Fibroblast of lung (primary cell): ENCODE data around the gene ANKS1B. TPM values are rescaled to one million over a fixed set of nuclear protein-coding genes. Genes with fewer than 3 reads are reported as not detected.

ENCODE experiments used
- DNase-seq, 2 donors: peaks; one replicate each; pipeline versions ENCODE4 v3.0.0 to v3.0.0-alpha.2; 2010; ENCODE audit warnings: low read depth in 2 of 2
- H2AFZ ChIP-seq: 2 replicates; pipeline ENCODE4 v1.5.1; 2012; ENCODE audit warnings: low read length, control low read depth, inconsistent platforms
- H3K27ac ChIP-seq: 2 replicates; pipeline ENCODE4 v1.5.1; 2011; ENCODE audit warnings: low read length, control low read depth; ENCODE audit not compliant: insufficient read depth
- H3K27me3 ChIP-seq: 2 replicates; pipeline ENCODE4 v1.5.1; 2011; ENCODE audit warnings: mild to moderate bottlenecking, low read length; ENCODE audit not compliant: control insufficient read depth, insufficient read depth
- H3K36me3 ChIP-seq: 2 replicates; pipeline ENCODE4 v1.5.1; 2011; ENCODE audit warnings: low read length; ENCODE audit not compliant: control insufficient read depth, insufficient read depth
- H3K4me1 ChIP-seq: 2 replicates; pipeline ENCODE4 v1.5.1; 2011; ENCODE audit warnings: low read length; ENCODE audit not compliant: control insufficient read depth, insufficient read depth; ENCODE audit errors: extremely low read depth
- H3K4me2 ChIP-seq: 2 replicates; pipeline ENCODE4 v1.5.1; 2011; ENCODE audit warnings: low read length, control low read depth; ENCODE audit not compliant: insufficient read depth; ENCODE audit errors: extremely low read depth
- H3K4me3 ChIP-seq, 4 experiments: fragments of 200-600 bp in 1 of 4; sonication (generic) in 1 of 4; replicated peaks in 1 of 4; 2 replicates each; pipeline ENCODE4 v1.5.1; 2011 to 2016; ENCODE audit warnings: low read length in 4 of 4, low read depth in 3 of 4, mild to moderate bottlenecking in 3 of 4, control low read depth in 2 of 4, inconsistent platforms in 1 of 4, mixed read lengths in 1 of 4; ENCODE audit not compliant: insufficient read depth in 1 of 4; ENCODE audit errors: control extremely low read depth in 1 of 4
- H3K79me2 ChIP-seq: 2 replicates; pipeline ENCODE4 v1.5.1; 2012; ENCODE audit warnings: mild to moderate bottlenecking, low read length, inconsistent platforms; ENCODE audit not compliant: control insufficient read depth, insufficient read depth
- H3K9ac ChIP-seq: 2 replicates; pipeline ENCODE4 v1.5.1; 2011; ENCODE audit warnings: mild to moderate bottlenecking, low read length, control low read depth; ENCODE audit not compliant: insufficient read depth
- H3K9me3 ChIP-seq: 2 replicates; pipeline ENCODE4 v1.5.1; 2012; ENCODE audit warnings: low read depth, low read length; ENCODE audit not compliant: control insufficient read depth, insufficient read depth
- H4K20me1 ChIP-seq: 2 replicates; pipeline ENCODE4 v1.5.1; 2011; ENCODE audit warnings: low read length; ENCODE audit not compliant: control insufficient read depth, insufficient read depth; ENCODE audit errors: extremely low read depth
- EZH2 ChIP-seq: IDR thresholded peaks from 2 replicates; pipeline ENCODE4 v1.5.1; 2012; ENCODE audit warnings: low read length, control low read depth, mild to moderate bottlenecking; ENCODE audit errors: missing control alignments
- polyA plus RNA-seq, 2 donors: library from polyadenylated mRNA; depleted of rRNA in 1 of 2; stranded (reverse) in 1 of 2; unstranded in 1 of 2; fragments of >200 nt; gene quantifications; 2 replicates each; pipeline ENCODE4 v1.2.1, GENCODE V29; 2011 to 2012; ENCODE audit warnings: missing spikeins in 1 of 2
- total RNA-seq: library from RNA; depleted of rRNA; stranded (reverse); fragments of >200 nt; gene quantifications from 2 replicates; pipeline ENCODE4 v1.2.1, GENCODE V29; 2014
- TF ChIP-seq, protein P1 (sequence below), 2 donors: IDR thresholded peaks in 1 of 2; conservative IDR thresholded peaks in 1 of 2; 1 replicate in 1 of 2; 2 replicates in 1 of 2; pipeline ENCODE4 v1.5.1; 2011 to 2012; ENCODE audit warnings: low read length in 2 of 2, control low read depth in 1 of 2, inconsistent platforms in 1 of 2, low read depth in 1 of 2, mild to moderate bottlenecking in 1 of 2

ANKS1B gene
- total and polyA plus RNA-seq, 2 donors (not counting 1 experiment from before 2014, with no cell fraction given), result 0.11 to 0.83 TPM

GRCh38 chr12:100026241-100026640 lies 41.5 kb upstream of the ANKS1B start:
- Histone ChIP-seq H3K27ac (no peak overlapping the region), H3K79me2 (no peaks in the 10 kb centered on the region), H3K4me2 (no peak overlapping the region), H3K4me1 (no peaks in the 10 kb centered on the region), H3K9me3 (no peaks in the 10 kb centered on the region), H2AFZ (no peak overlapping the region), H3K9ac (no peak overlapping the region), H3K36me3 (no peaks in the 10 kb centered on the region), H3K4me3 (no peak overlapping the region), H3K27me3 (no peaks in the 10 kb centered on the region), H4K20me1 (no peaks in the 10 kb centered on the region)
- no peak for TF ChIP-seq EZH2
- TF ChIP-seq, protein P1, sequence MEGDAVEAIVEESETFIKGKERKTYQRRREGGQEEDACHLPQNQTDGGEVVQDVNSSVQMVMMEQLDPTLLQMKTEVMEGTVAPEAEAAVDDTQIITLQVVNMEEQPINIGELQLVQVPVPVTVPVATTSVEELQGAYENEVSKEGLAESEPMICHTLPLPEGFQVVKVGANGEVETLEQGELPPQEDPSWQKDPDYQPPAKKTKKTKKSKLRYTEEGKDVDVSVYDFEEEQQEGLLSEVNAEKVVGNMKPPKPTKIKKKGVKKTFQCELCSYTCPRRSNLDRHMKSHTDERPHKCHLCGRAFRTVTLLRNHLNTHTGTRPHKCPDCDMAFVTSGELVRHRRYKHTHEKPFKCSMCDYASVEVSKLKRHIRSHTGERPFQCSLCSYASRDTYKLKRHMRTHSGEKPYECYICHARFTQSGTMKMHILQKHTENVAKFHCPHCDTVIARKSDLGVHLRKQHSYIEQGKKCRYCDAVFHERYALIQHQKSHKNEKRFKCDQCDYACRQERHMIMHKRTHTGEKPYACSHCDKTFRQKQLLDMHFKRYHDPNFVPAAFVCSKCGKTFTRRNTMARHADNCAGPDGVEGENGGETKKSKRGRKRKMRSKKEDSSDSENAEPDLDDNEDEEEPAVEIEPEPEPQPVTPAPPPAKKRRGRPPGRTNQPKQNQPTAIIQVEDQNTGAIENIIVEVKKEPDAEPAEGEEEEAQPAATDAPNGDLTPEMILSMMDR (conservative IDR thresholded peaks at IDR 0.05 in 1 of 2, IDR thresholded peaks at IDR 0.05 in 1 of 2; ENCODE audit: low read depth in 1 of 2, low read length in 2 of 2), result no peak
- no peak for DNase-seq

GRCh38 chr12:100024974-100025555 lies 40.3 kb upstream of the ANKS1B start:
- no peak overlapping the region for H3K9ac ChIP-seq
- H3K79me2 ChIP-seq, result no peaks in the 10 kb centered on the region
- no peak overlapping the region for H3K4me3 ChIP-seq
- no peak overlapping the region for H3K4me2 ChIP-seq
- no peaks in the 10 kb centered on the region for H4K20me1 ChIP-seq
- no peak for TF ChIP-seq EZH2
- TF ChIP-seq, protein P1 (conservative IDR thresholded peaks at IDR 0.05 in 1 of 2, IDR thresholded peaks at IDR 0.05 in 1 of 2; ENCODE audit: low read depth in 1 of 2, low read length in 2 of 2), result no peak
- no peaks in the 10 kb centered on the region for H3K36me3 ChIP-seq
- H3K27me3 ChIP-seq, result no peaks in the 10 kb centered on the region
- H3K27ac ChIP-seq, result no peak overlapping the region
- no peak for DNase-seq
- H3K4me1 ChIP-seq, result no peaks in the 10 kb centered on the region
- H2AFZ ChIP-seq, result no peak overlapping the region
- H3K9me3 ChIP-seq, result no peaks in the 10 kb centered on the region

DNA sequence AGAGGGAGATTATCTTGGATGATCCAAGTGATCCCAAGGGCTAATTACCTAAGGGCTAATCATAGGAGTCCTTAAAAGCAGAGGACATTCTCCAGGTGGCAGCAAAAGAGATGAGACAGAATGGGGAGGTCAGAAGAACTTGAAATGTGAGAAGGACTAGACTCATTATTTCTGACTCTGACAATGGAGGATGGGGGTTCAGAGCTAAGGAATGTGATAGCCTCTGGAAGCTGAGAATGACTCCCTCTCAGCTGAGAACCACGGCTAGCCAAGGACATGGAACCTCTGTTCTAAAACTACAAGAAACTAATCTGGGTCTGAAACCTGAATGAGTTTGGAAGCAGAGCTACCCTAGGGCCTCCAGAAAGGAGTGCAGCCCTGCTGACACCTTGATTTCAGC lies 35.6 kb upstream of the ANKS1B start:
- TF ChIP-seq EZH2, result no peak
- TF ChIP-seq, protein P1 (conservative IDR thresholded peaks at IDR 0.05 in 1 of 2, IDR thresholded peaks at IDR 0.05 in 1 of 2; ENCODE audit: low read depth in 1 of 2, low read length in 2 of 2), result no peak
- Histone ChIP-seq H2AFZ (no peak overlapping the region), H3K27ac (no peak overlapping the region), H4K20me1 (no peaks in the 10 kb centered on the region), H3K9ac (no peak overlapping the region), H3K4me3 (no peak overlapping the region), H3K79me2 (no peaks in the 10 kb centered on the region), H3K36me3 (no peaks in the 10 kb centered on the region), H3K4me2 (no peak overlapping the region), H3K27me3 (no peaks in the 10 kb centered on the region), H3K9me3 (no peaks in the 10 kb centered on the region), H3K4me1 (no peaks in the 10 kb centered on the region)
- DNase-seq, result peak in 1 of 2 donors; percentile 29
